GM03348 (cell line): ENCODE results near the gene PTH1R.

Source experiments
- DNase-seq: peaks from one replicate; pipeline ENCODE4 v3.0.0; 2012; ENCODE audit warnings: low spot score

PTH1R gene

DNA sequence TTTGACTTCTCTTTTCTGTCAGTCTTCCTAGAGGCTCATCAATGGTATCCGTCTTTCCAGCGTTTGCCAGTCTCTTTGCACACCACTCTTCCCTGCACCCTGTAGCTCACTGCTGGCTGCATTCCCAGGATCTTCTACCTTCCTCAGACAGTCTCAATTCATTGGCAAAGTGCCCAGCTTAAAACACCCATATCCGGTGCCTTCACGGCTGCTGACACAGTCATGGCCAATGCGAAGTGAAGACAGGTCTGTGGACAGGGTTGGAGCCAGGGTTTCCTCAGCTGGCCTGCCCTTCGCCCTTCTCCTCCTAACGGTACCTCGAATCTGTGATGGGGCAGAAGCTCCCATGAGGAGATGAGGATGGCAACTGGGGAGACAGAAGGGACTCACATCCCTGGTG is 36.1 kb downstream of the PTH1R start:
- DNase-seq, result no peak

GRCh38 chr3:46914849-46915248 is 37.3 kb downstream of the PTH1R start:
- no peak for DNase-seq

DNA sequence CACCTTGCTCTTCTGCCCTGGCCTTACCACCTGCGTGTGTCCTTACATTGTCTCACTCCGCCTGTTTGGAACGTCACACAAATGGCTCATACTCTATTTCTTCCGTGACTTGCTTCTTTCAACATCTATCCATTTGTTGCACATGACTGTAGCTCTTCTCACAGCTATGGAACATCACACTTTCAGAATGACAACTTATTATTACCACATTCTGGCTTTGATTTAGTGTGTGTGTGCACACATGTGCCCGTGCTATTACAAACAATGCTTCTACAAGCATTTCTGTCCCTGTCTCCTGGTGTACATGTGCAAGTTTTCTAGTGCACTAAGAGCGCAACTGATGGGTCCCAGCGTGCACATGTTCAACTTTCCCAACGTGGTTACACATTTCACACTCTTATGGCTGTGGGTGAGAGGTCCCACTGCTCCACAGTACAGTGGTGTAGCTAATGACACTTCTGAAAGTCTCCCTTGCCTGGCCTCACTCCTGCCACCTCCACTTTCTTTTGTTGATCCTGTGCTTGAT is 37.8 kb downstream of the PTH1R start:
- no peak for DNase-seq

DNA sequence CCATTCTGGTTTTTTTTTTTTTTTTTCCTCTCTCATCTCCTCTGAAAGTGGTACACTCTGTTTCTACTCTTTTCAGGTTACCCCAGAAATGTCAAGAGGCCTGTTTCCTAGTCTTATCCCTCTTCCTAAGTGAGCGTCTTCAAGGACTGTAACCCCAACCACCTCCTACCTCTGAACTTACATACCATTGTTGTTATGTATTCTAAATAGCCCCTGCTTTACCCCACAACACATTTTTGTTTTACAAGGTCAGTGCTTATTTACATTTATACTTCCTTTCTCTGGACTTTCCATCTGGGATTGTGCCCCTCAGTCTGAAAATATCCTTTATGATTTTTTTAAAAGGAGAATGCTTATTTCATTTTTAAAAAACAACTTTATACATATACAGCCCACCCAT is 38.8 kb downstream of the PTH1R start:
- no peak for DNase-seq

DNA sequence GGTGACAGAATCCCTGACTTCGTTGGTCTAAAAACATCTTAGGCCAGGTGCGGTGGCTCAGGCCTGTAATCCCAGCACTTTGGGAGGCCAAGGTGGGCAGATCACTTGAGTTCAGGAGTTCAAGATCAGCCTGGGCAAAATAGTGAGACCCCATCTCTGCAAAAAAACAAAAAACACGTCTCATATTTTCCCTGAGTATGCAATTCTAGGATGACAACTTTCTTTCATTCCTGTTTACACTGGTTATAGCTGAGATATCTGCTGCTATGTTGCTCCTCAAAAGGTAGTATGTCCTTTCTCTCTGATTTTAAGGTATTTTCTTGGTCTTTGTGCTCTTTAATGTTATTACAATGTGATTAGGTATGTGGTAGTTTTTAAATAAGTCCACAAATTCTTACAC is 39.3 kb downstream of the PTH1R start:
- no peak for DNase-seq

GRCh38 chr3:46917257-46917656 is 39.7 kb downstream of the PTH1R start:
- no peak for DNase-seq

DNA sequence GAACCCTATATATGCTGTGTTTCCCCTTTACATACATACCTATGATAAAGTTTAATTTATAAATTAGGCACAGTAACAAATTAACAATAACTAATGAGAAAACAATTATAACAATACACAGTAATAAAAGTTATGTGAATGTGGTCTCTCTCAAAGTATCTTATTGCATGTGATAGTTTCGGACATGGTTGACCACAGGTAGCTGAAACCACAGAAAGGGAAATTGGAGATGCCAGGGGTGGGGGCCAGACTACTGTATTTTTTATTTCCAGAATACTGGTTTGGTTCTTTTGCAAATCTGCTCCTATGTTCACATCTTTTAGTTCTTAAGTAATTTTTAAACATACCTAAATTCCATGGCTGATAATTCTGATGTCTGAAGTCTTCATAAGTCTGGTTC is 40.7 kb downstream of the PTH1R start:
- no peak for DNase-seq

DNA sequence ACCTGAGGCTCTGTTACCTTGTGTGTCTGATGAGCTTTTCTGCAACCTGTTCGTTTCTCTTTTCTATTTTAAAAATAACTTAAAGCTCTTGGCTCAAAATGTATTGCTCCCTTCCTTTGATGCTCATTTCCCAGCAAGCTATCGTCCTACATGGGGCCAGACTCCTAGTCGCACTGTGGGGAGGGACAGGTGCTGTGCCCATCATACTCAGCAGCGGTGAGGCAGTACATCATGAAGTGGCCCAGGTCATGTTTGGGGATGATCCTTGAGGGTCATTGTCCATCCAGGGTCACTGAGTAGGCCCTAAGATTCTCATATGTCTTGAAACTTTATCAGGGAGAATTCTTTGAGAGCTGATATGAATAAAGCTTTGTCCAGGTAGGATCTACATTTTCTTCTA is 41.1 kb downstream of the PTH1R start:
- no peak for DNase-seq

GRCh38 chr3:46921041-46921440 is 43.5 kb downstream of the PTH1R start:
- no peak for DNase-seq

GRCh38 chr3:46921871-46922271 is 44.4 kb downstream of the PTH1R start:
- no peak for DNase-seq

DNA sequence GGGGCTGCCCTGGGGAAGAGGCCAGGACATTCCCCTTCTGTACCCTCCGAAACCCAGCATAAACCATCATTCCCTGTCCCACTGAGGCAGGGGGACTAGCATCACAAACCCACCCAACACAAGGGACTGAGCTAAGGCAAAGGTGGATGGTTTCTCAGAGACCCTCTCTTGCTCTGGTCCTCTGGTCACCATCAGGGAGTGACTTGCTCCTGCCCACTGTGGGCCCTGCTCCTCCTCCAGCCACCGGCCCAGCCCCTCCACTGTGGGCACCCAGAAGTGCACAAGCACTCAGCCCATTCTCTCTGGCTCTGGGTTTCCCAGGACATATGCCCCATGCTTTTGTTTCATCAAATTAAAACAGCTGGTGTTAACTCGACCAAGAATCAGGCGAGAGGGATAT is 44.9 kb downstream of the PTH1R start:
- no peak for DNase-seq

DNA sequence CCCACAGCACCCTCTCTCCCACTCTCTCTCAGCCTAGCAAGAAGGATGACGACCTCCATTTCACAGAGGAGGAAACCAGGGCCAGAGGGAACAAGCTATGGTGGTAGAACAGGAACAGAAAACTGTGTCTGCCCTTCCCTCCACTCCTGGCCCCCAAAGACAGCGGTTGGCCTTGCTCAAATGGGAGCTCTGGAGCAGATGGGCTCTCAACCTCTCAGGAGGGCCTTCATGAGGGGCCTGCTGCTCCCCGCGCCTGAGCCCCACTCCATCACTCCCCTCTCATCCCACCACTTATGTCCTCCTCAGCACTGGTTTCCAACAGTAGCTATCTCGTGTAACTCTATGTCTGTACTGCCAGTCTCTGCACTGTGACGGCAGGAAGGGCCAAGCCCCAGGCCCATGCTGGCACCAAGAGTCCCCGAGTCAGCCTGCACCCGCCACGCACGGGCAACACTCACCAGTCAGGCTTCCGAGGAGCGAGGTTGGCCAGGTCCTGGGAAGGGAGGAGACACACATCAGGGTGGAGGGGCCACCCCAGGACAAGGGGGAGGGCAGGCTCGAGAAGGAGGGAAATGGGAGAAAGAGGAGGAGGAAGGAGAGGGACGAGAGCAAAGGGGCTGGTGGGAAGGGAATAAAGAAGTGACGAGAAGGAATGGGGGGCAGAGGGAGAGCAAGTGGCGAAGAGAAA is 45.5 kb downstream of the PTH1R start:
- DNase-seq, result no peak

DNA sequence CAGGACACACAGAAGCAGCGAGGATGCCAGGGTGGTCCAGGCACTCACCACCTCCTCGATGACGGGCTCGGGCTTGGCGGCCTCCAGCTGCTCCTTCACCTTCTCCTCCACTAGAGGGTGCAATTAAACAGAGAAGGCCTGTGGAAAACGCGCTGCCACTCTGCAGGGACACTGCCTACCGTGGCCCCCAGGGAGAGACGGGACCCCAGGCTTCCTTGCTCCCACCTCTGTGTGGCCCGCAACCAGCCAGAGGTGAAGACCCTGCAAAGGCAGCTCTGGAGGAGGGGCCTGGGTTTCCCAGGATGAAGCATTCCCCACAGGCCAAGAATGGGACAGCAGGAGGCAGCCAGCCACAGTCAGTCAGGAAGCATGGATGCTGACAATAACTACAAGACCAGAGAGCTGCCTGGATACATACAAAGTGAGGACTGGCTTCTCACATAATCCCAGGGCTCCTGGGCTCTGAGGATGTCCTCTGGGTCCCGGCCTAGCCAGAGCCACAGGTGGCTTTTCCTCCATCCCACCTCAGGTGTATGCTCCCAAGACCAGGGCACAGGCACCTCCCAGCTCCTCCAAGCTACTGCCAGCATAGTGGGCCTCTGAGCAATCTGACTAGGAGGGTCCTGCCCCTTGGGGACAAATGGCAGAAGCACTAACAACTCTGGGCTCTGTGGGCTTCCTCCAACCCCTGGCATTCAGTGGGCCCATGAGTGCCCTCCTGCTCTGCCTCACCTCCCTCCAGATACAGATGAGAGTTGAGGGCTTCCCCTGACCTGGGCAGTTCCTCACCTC is 46.2 kb downstream of the PTH1R start:
- peak; percentile 66 for DNase-seq

GRCh38 chr3:46924921-46925584 is 47.5 kb downstream of the PTH1R start:
- no peak for DNase-seq

- no peak for DNase-seq
Measured at GRCh38 chr3:46925585-46925934, 48.0 kb downstream of the PTH1R start.

- no peak for DNase-seq
Measured at GRCh38 chr3:46926039-46926438, 48.5 kb downstream of the PTH1R start.

DNA sequence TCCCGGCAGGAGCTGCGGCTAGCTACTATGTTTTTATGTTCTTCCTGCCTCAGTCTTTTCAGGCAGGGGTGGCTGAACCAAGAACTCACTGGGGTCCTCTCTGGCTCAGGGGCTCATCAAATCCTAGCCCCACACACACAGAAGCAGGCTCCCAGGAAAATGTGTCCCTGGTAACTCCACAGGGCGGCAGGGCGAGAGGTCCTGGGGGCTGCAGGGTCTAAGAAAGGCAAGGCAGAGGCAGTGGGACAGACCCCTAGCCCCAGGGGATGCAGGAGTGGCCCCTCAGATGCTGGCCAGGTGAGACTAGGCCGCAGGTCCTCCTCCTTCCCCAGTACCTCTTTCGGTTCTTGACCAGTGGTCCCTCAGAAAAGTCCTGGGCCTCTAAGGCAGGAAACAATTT is 48.9 kb downstream of the PTH1R start:
- DNase-seq, result no peak

DNA sequence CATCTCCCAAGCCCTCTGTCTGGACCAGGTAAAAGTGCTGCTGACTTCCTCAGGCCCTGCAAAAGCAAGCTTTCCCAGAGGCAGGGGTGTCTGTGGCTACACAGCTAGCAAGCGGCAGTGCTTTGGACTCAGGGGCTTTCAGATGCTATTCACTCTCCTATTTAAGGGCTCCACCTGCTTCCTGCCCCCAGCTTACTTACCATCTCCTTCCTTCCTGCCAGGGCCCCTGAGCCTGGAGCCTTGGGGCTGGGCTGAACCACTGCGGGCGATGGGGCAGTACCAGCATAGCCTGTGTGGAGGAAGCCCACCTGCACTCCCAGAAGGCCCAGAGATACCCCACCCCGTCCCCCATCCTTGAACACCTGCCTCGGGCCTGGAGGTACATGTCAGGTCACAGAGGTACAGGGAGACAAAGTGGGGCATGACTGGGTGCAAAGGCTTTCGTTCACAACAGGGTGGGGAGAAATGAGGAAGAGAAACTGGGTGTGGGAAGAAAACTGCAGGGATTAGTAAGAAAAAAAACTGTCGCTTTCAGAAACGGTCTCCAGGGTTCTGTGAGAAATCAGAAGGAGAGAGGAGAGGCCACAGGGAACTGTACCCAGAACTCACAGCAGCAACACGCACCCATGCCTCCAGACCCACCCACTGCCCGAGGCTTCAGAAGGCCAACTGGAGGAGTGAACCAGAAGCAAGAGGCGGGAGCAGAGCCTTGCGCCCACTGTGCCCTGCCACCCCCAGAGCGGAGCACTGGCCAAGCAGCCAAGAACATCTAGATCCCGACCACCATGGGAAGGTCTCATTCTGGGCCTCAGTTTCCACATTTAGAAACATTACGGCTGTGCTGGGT is 49.6 kb downstream of the PTH1R start:
- DNase-seq, result no peak

GRCh38 chr3:46927718-46928073 is 50.2 kb downstream of the PTH1R start:
- DNase-seq, result no peak

DNA sequence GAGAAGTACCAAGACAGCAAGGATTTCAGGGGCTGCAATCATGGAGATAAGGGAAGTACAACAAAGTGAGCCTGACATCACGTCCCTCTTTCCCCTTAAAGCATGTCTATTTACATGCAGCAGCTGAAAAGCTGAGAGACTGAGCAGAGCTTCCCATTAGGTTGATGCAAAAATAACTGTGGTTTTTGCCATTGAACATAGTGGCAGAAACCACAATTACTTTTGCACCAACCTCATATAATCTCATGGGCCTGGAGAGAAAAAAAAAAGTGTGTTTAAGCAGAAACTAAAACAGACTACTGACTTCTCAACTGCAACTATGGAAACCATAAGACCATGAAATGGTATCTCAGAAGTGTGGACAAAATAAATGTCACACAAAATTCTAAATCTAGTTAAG is 50.8 kb downstream of the PTH1R start:
- DNase-seq, result no peak

DNA sequence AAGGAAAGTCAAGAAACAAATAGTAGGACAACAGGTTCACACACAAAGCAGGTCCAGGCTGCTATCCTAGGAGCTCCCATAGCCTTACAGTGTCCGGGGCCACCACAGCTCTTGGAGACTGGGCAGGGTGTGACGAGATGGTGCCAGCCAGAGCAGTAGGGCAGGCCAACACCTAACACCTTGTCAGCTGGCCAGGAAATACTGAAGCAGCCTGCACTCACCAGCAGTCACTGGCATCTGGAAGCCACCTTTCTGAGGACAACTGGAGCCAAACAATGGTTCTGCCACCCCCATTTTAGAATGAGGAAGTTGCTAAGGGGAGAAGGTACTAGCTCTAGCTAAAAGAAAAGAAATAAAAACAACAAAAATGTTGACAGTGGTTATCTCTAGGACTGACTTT is 51.8 kb downstream of the PTH1R start:
- DNase-seq, result no peak
